Purkinje cell (primary cell): Measurements from ENCODE around the gene PTMS. TPM values are rescaled to one million over a fixed set of nuclear protein-coding genes. Genes with fewer than 3 reads are reported as not detected.

ENCODE experiments used
- polyA plus RNA-seq: library from polyadenylated mRNA; unstranded; fragments of >200 nt; fragmentation: Nextera tagmentation; gene quantifications from 2 replicates; pipeline ENCODE4 v1.2.1, GENCODE V29; 2014

PTMS gene
- polyA plus RNA-seq, result 10.0 and 10.3 TPM in 2 replicates

GRCh38 chr12:6765634-6766581 lies at the start of gene PTMS:
TSS of gene PTMS (plus strand) at chr12:6766363. CDS start at chr12:6766706, 343 bp downstream.

DNA sequence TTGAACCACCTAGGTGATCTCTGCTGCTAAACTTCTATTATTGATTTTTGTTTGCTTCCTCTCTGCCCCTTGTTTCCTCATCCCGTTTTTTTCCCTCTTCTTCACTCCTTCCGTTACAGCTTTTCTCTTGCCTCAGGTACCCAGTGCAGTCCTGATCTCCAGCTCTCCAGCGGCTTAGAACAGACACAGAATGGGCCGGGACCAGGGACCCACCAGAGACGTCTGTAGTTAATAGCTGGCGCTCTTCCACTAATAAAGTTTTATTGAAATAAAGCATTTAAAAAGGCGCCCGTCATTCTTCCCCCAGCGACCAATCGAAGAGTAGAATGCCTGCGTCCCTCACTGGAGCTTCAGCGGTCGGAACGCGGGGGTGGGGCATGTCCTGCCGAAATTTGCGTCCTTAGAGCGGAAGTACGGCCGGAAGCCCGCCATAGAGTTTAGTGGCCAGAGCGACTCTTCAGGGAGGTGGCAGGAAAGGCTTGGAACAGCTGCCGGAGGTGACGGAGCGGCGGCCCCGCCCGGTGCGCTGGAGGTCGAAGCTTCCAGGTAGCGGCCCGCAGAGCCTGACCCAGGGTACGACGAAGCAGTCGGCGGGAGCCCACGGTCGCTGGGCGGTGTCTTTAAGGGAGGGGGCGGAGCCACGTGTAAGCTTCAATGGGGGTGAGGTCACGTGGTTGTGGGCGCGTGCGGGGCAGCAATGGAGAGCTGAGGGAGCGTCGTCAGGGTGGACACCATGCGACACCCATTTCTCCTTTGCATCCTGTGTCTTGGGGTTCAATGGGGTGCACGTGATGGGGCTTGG lies 42.4 kb upstream of the PTMS start, which contains the start of gene COPS7A:
Gene COPS7A (plus strand): TSS at position 440 of the 802 bp plus-strand sequence. CDS start 611 bp downstream, outside the sequence.

GRCh38 chr12:6752921-6753771 lies 13.0 kb upstream of the PTMS start, which contains the start of gene MLF2:
TSS of gene MLF2 (minus strand) at chr12:6753141. CDS start at chr12:6752334, 807 bp downstream.

DNA sequence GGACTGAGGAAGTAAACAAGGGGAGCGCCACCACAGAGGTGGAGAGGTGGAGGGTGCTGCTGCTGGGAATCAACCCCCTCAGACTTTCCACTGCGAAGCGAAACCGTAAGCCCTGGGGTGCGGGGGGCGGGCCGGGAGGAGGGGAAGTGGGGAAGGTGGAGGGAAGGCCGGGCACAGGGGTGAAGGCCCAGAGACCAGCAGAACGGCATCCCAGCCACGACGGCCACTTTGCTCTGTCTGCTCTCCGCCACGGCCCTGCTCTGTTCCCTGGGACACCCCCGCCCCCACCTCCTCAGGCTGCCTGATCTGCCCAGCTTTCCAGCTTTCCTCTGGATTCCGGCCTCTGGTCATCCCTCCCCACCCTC lies 6.2 kb downstream of the PTMS start, which contains the start of gene LAG3:
Gene LAG3 (plus strand): TSS at position 190 of the 365 bp plus-strand sequence. CDS start 333 bp downstream, outside the sequence.

DNA sequence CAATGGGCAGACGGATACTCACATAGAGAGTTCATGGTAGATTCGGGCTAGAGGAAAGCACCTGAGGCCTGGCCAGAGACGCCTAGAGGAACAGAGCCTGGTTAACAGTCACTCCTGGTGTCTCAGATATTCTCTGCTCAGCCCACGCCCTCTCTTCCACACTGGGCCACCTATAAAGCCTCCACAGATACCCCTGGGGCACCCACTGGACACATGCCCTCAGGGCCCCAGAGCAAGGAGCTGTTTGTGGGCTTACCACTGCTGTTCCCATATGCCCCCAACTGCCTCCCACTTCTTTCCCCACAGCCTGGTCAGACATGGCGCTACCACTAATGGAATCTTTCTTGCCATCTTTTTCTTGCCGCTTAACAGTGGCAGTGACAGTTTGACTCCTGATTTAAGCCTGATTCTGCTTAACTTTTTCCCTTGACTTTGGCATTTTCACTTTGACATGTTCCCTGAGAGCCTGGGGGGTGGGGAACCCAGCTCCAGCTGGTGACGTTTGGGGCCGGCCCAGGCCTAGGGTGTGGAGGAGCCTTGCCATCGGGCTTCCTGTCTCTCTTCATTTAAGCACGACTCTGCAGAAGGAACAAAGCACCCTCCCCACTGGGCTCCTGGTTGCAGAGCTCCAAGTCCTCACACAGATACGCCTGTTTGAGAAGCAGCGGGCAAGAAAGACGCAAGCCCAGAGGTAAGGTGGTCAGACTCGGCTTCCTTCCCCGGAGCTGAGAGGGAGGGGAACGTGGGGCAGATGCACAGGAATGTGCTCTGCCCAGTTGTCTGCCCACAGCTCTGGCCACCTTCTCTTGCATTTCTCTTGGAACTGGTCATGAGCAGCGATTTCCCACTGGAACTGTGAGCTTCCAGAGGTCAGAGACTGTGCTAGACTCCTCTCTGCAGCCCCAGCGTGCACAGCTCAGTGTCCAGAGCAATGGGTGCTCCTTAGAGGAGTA lies 23.1 kb downstream of the PTMS start, which contains the start of gene CD4:
Gene CD4 (plus strand): TSS at position 557 of the 953 bp plus-strand sequence. CDS start 10,611 bp downstream, outside the sequence.

Other genes starting within 250 kb of the PTMS start
- gene GAPDH, start 231.8 kb upstream of the PTMS start, polyA plus RNA-seq, result 5,164 and 6,636 TPM in 2 replicates
- gene IFFO1, start 210.3 kb upstream of the PTMS start, polyA plus RNA-seq, result 6.1 and 10.3 TPM in 2 replicates
- gene NOP2, start 198.1 kb upstream of the PTMS start, polyA plus RNA-seq, result 3.7 and 9.3 TPM in 2 replicates
- 44.9 and 46.5 TPM in 2 replicates for gene CHD4, start 159.0 kb upstream of the PTMS start, polyA plus RNA-seq
- gene LPAR5, start 130.4 kb upstream of the PTMS start, polyA plus RNA-seq, result not detected in 2 replicates
- not detected in 2 replicates for gene ACRBP, start 118.9 kb upstream of the PTMS start, polyA plus RNA-seq
- gene ING4, start 103.2 kb upstream of the PTMS start, polyA plus RNA-seq, result 22.4 and 27.0 TPM in 2 replicates
- gene ZNF384, start 77.0 kb upstream of the PTMS start, polyA plus RNA-seq, result 2.3 and 2.8 TPM in 2 replicates
- gene PIANP, start 65.5 kb upstream of the PTMS start, polyA plus RNA-seq, result 15.3 and 29.7 TPM in 2 replicates
- 52.4 and 53.2 TPM in 2 replicates for gene COPS7A, start 42.3 kb upstream of the PTMS start, polyA plus RNA-seq
- gene MLF2, start 13.2 kb upstream of the PTMS start, polyA plus RNA-seq, result 161 and 204 TPM in 2 replicates
- not detected in 2 replicates for gene LAG3, start 6.2 kb downstream of the PTMS start, polyA plus RNA-seq
- gene CD4, start 23.2 kb downstream of the PTMS start, polyA plus RNA-seq, result 0.27 and 1.4 TPM in 2 replicates
- 3.8 and 14.6 TPM in 2 replicates for gene GPR162, start 55.5 kb downstream of the PTMS start, polyA plus RNA-seq
- gene P3H3, start 62.0 kb downstream of the PTMS start, polyA plus RNA-seq, result 0.34 and 1.6 TPM in 2 replicates
- 0.29 and 1.1 TPM in 2 replicates for gene GNB3, start 74.6 kb downstream of the PTMS start, polyA plus RNA-seq
- gene CDCA3, start 84.9 kb downstream of the PTMS start, polyA plus RNA-seq, result 0.21 and 0.51 TPM in 2 replicates
- gene USP5, start 85.8 kb downstream of the PTMS start, polyA plus RNA-seq, result 10.5 and 14.9 TPM in 2 replicates
- gene TPI1, start 101.2 kb downstream of the PTMS start, polyA plus RNA-seq, result 1,435 and 2,077 TPM in 2 replicates
- 0.55 TPM in 1 of 2 replicates, not detected in the other for gene SPSB2, start 106.9 kb downstream of the PTMS start, polyA plus RNA-seq
- 3.5 and 6.7 TPM in 2 replicates for gene LRRC23, start 138.5 kb downstream of the PTMS start, polyA plus RNA-seq
- 224 and 335 TPM in 2 replicates for gene ENO2, start 148.2 kb downstream of the PTMS start, polyA plus RNA-seq
- 1.6 and 2.4 TPM in 2 replicates for gene ATN1, start 161.6 kb downstream of the PTMS start, polyA plus RNA-seq
- not detected in 2 replicates for gene RNU7-1, start 177.5 kb downstream of the PTMS start, polyA plus RNA-seq
- 313 and 357 TPM in 2 replicates for gene C12orf57, start 177.7 kb downstream of the PTMS start, polyA plus RNA-seq
- gene PTPN6, start 185.0 kb downstream of the PTMS start, polyA plus RNA-seq, result 0.39 TPM in 1 of 2 replicates, not detected in the other
- gene PHB2, start 204.3 kb downstream of the PTMS start, polyA plus RNA-seq, result 66.1 and 89.6 TPM in 2 replicates
- 36.1 and 37.1 TPM in 2 replicates for gene EMG1, start 204.6 kb downstream of the PTMS start, polyA plus RNA-seq